SW480 (cell line): ENCODE measurements around the gene AOX1.
"Not testable (repeated sequence)": the region's sequence is repeated elsewhere in the genome, so short reads cannot be mapped to it uniquely, and the experiment has no call there.

Source experiments
- DNase-seq: peaks from one replicate; pipeline ENCODE4 v3.0.0-alpha.2; 2016; ENCODE audit warnings: low spot score

Gene AOX1

DNA sequence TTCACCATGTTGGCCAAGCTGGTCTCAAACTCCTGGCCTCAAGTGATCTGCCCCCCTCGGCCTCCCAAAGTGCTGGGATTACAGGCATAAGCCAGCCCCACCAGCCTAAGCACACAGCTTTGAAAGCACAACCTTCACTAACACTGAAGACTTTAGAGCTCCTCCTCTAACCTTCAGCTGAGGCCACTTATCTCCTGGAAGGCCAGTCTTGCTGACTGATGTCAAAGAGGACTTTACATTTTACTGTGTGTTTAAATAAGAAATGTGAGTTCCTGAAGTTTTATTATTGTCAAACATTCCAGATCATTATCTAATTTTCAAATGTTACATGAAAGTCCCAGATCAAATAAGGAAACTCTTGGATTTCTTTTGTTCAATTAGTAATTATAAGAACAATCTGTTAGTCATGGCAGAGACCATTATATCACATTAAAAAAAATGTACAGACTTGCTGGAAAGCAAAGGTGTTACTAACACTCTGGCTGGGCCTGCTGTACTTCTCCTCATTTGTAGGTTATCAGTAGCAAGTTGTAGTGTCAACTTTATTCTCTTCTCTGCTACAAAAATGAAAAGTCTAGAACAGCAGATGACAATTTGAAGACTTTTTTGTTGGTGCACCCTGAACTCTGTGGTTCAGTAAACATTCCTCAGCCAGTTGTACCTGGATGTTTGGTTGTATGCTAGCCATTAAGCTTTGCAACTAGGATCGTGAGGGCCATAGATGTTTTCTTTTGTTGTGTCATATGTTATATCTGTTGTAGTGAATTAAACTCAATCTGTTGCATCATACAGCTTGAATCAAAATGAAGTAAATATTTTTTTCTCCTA lies 80.0 kb downstream of the AOX1 start:
- DNase-seq = no peak

DNA sequence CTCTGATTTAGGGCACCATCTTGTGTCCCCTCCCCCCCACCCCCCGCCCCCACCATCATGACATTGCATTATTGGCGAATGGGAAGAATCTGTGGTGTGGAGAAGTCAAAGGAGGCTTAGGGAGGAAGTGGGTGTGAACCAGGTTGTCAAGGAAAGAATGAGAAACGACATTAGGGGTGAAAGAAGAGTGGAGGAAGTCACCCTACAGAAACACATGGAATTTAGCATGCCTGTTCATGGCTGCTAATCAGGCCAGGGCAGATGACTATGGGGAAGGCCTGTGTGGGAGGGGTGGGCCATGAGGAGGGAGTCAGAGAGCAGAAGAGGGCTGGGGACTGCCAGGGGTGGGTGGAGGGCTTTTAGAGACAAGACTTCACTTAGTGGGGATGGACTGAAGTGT lies 81.6 kb downstream of the AOX1 start:
- no peak for DNase-seq

DNA sequence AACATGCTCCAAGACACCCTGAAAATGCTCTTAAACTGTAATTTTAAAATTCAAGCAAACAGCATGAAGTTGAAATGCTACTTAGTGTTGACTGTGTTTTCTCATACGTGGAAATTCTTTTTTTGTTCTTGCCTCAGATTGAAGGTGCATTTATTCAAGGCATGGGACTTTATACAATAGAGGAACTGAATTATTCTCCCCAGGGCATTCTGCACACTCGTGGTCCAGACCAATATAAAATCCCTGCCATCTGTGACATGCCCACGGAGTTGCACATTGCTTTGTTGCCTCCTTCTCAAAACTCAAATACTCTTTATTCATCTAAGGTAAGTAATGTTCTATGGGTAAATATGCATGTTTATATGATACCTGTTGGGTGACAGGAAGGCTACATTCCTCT lies 82.7 kb downstream of the AOX1 start:
- DNase-seq = no peak

DNA sequence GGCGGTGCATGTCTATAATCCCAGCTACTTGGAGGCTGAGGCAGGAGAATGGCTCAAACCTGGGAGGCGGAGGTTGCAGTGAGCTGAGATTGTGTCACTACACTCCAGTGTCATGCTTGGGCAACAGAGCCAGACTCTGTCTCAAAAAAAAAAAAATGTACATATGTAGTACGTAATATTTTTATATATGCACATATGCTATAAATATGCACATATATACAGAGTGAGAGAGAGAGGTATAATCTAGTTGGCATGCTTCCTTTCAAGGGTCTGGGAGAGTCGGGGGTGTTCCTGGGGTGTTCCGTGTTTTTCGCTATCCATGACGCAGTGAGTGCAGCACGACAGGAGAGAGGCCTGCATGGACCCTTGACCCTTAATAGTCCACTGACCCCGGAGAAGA lies 83.5 kb downstream of the AOX1 start:
- DNase-seq = no peak

DNA sequence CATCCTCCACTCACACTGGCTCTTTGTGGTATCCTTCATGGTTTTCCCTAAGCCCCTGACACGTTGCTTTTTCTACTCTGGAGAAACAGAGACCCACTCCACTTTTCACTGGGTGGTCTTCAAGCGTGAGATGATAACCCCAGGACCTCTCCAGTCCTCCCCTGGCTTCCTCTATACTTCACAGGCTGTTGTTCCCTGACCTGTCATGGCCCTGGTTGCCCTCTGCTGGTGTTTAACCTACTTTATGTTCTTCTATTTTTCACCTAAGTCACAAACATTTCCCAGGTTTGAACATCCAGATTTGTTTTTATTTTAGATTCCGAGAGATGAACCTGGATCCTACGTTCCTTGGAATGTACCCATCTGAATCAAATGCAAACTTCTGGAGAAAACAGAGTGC lies 84.5 kb downstream of the AOX1 start:
- no peak for DNase-seq

DNA sequence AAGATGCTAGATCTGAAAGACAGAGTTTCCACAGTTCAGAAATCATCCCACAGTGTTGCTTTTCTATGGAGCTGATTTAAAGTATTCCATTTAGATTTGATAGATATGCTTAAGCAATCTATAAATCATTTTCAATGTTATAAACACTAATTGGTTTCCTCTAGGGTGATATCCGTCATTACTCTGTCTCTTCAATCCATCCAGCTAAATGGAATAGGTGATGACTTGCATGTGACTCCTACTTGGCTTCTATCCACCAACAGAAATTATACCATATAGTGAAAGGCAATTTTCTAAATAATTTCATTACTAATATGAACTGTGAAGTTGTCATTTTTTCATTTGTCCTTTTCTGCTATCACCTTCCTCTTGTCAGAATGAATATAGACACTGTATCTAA lies 84.9 kb downstream of the AOX1 start:
- no peak for DNase-seq

DNA sequence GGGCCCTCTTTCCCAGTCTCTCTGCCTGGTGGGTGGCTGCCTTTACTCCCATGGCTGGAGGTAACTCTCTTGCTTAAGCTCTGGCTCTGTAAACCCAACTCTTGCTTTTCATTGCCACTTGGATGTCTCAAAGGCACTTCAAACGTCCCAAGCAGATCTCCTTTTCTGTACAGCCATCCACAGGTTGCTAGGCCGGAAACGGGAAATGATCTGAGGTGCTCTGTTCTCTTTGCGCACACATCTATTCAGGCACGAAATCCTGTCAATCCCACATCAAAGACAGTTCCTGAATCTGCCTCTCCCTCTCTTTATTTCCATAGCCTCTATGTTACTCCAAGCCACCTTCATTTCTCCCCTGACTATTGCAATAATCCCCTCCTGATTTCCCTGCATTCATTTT lies 87.4 kb downstream of the AOX1 start:
- peak; percentile 77 for DNase-seq

DNA sequence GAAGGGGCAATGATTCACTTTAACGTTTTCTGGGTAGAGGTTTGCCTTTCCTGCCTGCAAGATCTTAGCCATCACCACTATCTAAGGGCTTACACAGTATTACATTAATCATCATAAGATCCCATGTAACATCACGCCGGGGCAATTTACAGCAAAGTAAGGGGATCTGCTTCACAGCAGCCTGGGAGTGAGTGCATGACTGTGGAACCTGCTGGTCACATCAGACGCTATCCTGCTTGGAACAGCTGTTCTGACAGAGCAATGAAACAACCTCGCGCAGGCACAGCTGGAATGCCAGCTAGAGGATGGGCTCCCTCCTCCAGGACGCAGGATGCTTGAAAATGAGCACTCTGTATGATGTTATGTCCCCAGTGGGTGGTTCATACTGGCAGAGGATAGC lies 89.0 kb downstream of the AOX1 start:
- DNase-seq = no peak

DNA sequence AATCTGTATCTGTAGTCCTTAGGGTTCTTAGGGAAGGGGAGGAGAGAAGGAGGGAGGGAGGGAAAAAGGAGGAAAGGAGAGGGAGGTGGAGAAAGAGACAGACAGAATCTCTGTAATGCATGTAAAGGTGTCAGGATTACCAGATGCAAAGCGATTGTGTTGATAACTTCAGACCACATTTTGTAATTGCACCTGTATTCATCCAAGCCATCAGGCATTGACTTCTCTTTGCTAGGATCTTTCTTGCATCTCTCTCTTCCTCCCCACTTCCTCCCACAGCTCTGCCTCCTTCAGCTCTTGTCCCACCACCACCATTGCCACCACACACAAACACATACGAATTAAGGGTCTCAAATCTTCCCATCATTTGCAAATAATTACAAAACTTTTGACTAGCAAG lies 91.4 kb downstream of the AOX1 start:
- no peak for DNase-seq

- DNase-seq = no peak
These were observed 92.1 kb downstream of the AOX1 start for GRCh38 chr2:200677721-200678532.

- DNase-seq = no peak
These were observed 93.3 kb downstream of the AOX1 start for GRCh38 chr2:200679127-200679526.

DNA sequence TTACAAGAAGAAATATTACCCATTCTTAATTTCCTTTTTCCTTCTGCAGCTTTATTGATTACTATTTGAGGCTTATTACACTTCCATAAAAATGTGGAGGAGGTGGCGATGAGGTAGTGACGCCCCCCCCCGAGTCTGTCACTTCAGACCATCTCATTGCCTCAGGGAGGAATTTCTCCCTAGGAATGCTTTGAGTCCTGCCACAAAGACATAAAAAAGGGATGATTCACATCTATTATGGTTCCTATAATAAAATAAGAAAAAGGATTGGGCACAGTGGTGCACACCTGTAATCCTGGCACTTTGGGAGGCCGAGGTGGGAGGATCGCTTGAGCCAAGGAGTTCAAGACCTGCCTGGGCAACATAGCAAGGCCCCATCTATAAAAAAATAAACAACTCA lies 93.7 kb downstream of the AOX1 start:
- no peak for DNase-seq

DNA sequence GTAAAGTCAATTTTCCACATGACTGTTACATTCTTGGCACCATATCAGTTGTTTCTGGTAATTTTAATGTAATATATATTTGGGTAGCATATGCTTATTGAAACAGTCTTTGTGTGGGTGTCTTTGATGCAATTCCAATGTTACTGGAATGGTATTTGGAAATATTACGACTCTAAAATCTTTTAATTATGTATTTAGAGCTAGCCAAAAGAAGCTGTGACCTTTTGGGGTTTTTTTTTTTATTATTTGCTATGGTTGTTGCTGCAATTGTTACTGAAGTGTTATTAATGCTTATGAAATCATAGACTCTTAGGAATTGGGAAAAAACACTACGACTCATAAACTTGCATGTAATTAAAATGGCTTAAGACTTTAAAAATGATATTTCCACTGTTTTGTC lies 95.9 kb downstream of the AOX1 start:
- DNase-seq = no peak

- not testable (repeated sequence) for DNase-seq
These were observed 96.6 kb downstream of the AOX1 start for GRCh38 chr2:200682407-200682806.

DNA sequence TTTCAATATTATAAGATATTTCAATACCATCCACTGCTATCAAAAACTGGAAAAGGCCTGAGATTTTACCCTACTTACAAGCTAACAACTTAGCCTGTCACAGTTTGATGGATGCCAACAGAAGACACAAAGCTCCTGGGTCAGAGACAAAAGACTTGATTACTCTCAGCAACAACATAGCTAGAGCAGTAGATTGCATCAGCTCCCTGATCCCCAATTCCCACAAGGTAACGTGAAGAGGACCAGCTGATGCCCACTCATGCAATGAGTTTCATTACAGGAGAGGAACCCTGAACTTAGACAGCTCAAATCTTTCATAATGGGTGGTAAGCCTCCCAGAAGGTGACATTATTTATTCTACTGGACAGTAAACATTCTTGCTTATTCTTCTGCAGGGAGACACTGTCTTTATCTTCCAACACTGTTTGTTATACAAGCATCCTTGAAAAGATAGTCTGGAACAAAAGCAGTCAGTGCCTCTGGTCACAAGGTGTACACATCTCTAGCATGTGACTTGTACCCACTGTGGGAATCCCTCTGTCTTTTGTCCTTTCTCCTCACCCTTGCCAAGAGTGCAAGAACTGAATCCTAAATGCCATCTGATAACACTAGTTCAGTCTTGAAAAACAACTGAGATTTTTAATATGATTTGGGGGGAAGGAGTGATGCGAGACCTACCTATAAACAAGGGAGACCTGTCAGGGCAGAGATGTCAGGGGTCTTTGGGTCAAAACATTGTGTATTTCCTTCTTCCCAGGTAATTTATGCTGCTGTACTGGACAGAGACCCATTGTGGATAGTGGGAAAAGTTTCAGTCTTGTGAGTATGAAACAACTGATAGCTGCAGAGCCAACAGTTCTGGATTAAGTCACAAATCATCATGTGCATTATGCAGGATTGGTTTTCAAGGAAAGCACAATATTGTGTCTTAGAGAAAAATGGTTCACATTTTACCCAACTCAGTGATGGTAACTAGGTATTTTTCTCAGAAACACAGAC lies 102.4 kb downstream of the AOX1 start:
- no peak for DNase-seq

GRCh38 chr2:200689115-200689514 lies 103.3 kb downstream of the AOX1 start:
- DNase-seq = no peak

GRCh38 chr2:200693836-200694470 lies 108.1 kb downstream of the AOX1 start:
- DNase-seq = no peak

DNA sequence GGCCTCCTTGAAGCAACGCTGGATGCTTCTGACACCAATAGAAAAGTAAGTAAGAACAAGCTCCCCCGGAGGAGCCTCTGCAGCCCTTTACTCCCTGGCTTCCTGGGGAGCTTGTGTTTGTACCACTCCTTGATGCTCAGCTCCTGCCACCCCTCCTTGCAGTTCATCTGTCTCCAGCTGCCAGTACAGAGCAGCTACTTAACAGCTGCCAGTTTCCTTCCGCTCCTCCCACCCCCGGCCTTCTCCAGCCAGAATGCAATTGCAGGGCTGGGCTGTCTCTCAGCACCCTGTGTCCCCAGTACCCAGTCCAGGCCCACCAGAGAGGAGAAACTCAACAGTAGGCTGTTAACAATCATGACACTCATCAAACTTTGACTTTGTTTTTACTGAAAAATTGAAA lies 109.4 kb downstream of the AOX1 start:
- no peak for DNase-seq

GRCh38 chr2:200695601-200696000 lies 109.8 kb downstream of the AOX1 start:
- no peak for DNase-seq

DNA sequence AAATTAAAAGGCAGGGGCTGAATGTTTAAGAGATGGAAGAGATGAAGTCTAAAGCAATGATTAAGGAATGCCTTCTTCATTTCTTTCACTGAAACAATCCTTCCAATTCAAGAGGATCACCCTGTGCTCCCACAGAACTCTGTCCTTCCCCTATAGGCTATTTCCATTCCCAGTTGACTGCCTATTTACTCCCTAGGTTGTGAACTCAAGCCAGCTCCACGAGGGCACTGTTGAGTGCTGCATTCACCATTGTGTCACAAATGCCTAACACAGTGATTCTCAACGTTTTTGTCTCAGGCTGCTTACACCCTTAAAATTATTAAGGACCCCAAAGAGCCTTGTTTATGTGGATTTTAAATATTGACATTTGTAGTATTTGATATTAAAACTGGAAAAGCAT lies 112.4 kb downstream of the AOX1 start:
- DNase-seq = no peak

DNA sequence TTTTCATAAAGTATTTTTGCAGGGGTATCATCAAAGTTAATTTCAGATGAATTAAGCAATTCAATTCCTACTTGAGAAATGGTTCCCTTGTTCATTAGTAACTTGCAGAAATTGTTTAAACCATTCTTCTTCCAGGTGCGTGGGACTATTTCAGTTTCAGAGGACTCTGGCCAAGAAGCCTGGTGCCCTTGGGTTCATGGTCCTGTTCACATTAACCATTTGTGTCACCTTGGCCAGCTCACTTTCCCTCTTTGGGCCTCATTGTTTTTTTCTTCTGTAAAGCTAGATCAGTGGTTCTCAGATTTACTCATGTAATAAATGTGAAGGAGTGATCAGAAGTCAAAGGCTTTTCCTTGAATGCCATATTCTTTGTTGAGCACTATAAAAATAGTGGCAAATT lies 113.5 kb downstream of the AOX1 start:
- DNase-seq = no peak

DNA sequence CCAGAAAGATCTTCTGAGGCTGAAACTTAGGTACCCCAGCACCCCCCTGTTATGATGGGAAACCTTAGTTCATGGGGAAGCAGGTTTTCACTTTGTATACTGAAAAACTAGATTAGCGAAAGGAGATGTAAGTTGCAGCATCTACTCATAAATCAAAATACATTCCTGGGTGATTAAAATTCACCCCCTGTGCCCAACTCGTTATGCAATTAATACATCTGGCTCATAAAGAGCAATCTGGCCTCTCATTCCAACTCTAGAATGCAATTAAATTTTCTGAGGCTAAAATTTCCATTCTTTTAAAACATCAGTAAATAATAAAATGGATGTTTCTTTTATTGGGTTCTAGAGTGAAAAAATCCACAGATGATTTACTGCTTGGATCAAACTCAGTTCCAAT lies 115.0 kb downstream of the AOX1 start:
- no peak for DNase-seq
